Measurements from ENCODE around the gene ANKRD40.

- TF ChIP-seq CREM (IDR thresholded peaks at IDR 0.05; ENCODE audit: low read depth): no peak
- TF ChIP-seq MAX (IDR thresholded peaks at IDR 0.05; ENCODE audit: low read depth, low read length): no peak
- TF ChIP-seq EP300 (IDR thresholded peaks at IDR 0.05; ENCODE audit: borderline replicate concordance in 1 of 2, control insufficient read depth in 1 of 2, low read depth in 2 of 2, low read length in 2 of 2): no peak
- TF ChIP-seq EZH2 (IDR thresholded peaks at IDR 0.05; ENCODE audit: borderline replicate concordance, control insufficient read depth, low read depth, low read length): no peak
- no peak for TF ChIP-seq ZNF274 (IDR thresholded peaks at IDR 0.05; ENCODE audit: insufficient read depth, insufficient read length)
- no peak for TF ChIP-seq REST (IDR thresholded peaks at IDR 0.05; ENCODE audit: low read depth, low read length)
- no peak for TF ChIP-seq IRF3 (IDR thresholded peaks at IDR 0.05)
- TF ChIP-seq MYC (IDR thresholded peaks at IDR 0.05; ENCODE audit: insufficient read depth, insufficient read length, insufficient replicate concordance, low read length, severe bottlenecking): no peak
- no peak for TF ChIP-seq ZNF384 (IDR thresholded peaks at IDR 0.05; ENCODE audit: borderline replicate concordance, low read depth, low read length)
- TF ChIP-seq RFX5 (IDR thresholded peaks at IDR 0.05; ENCODE audit: low read depth, low read length): no peak
- TF ChIP-seq PBX3 (IDR thresholded peaks at IDR 0.05; ENCODE audit: insufficient replicate concordance, low read depth, low read length): no peak
- TF ChIP-seq CUX1 (IDR thresholded peaks at IDR 0.05; ENCODE audit: insufficient replicate concordance, low read depth, low read length): no peak
- TF ChIP-seq CTCF (IDR thresholded peaks at IDR 0.05 in 2 of 3, conservative IDR thresholded peaks at IDR 0.05 in 1 of 3; ENCODE audit: control insufficient read depth in 2 of 3, extremely low read depth in 1 of 3, insufficient read depth in 1 of 3, low read depth in 3 of 3, low read length in 3 of 3): no peak
Measured at GRCh38 chr17:50735287-50735686, 27.6 kb upstream of the ANKRD40 start.
